ENCODE measurements around the gene COLEC12.

COLEC12 gene

DNA sequence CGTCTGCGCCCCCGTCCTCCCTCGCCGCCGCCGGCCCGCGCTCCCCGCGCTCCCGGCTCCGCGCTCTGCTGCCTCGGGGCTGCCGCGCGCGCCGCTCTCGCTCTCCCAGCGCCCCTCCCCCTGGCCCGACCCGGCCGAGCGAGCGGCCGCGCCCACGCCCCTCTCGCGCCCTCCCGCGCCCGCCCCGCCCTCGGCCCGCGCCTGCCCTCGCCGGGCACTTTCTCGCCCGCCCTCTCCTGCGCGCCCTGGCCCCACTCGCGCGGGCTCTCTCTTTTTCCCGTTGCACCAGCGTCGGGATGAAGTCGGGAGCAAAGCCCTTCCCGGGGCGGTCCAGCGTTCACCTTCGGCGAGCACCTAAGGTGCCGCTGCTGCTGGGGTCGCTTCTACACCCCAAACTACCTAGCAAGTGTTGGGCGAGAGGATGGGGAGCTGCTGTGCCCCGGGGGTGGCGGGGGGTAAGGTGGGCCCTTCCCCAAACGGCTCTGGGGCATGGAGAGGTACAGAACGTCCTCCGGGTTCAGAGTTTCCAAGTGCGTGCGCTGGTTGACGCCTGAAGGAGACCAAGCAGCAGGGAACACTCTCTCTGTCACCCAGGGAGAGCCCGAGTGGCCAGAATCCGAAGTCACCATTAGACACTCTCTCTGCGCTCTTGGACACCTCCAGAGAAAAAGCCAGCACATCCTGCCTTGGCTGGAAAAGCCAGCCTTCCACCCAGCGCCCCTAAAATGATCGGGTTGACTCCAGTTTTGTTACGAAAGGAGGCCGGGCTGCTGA lies at the start of gene COLEC12:
TSS of gene COLEC12 (minus strand) at position 70 of the 774 bp plus-strand sequence. CDS start 187 bp downstream, outside the sequence.
- in situ Hi-C loops (cut with MboI; ENCODE audit: low sequenced_read_pairs), result no loop called here

DNA sequence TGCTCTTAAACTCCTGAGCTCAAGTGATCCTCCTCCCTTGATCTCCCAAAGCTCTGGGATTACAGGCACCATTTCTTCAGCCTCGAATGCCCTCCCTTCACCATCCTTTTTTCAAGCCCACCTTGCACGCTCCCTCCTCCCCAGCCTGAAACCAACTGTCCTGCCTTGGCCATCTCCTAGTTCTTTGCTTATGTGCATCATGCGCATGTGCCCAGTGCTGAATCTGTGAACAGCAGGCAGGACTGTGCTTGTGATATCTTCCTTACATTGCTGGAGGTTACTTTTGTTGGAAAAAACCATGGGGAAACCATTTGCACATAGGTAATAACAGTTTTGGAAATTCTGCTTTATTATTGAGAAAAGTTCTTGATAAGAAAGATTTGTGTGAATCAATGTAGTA lies 49.5 kb upstream of the COLEC12 start:
- in situ Hi-C loops (cut with MboI; ENCODE audit: low sequenced_read_pairs), result no loop called here

DNA sequence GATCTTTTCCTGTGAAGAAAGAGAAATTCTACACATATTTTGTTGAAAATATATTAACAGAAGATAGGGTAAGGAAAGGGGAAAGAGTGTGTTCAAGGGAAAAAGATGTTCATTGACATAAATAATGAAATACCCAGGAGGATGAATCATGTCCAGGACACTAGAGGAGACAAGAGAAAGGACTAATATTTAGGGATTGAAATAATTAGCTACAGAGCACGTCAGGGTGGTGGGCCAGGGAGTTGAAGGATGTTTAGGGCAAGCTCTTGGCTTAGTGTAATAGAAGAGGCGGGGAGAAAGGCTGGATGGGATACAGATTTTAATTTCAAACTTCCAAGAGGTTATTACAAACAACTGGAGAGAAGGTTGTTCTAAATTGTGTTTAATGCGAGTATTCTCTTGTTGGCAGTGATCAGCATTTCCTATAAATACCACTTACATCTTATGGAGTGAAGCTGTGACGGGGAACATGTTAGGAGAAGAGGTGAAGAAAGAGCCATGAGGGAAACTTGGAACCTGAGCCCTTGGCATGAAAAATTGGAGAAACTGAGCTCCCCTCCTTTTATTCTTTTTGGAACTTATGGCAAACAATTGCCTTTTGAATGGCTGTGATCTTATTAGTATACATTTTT lies 43.1 kb upstream of the COLEC12 start:
- in situ Hi-C loops (cut with MboI; ENCODE audit: low sequenced_read_pairs), result no loop called here

DNA sequence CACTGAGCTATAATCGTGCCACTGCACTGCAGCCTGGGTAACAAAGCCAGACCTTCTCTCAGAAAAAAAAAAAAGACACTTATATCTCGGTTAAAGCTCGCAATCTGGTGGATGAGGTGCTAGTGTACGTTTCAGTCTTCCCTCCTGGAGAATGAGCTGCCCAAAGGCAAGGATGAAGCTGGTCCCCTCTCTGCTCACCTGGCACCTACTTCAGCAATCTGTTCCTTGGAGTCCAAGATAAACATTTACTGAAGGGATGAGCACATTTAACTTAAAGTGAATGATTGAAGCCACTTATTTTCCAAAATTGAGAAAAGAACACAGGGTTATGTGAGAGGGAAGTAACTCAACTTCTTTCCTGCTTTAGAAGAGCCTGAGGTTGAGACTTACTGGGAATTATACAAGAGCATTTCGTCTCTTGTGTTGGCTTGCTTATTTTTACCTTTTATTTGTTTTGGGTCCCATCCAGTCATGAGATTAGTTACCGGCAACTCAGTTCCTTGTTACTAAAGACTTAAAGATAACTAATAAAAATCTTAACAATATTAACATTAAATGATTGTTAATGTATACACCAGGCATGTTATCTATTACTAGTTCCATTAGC lies 33.6 kb upstream of the COLEC12 start:
- in situ Hi-C loops (cut with MboI; ENCODE audit: low sequenced_read_pairs), result no loop called here

GRCh38 chr18:532632-533031 lies 32.1 kb upstream of the COLEC12 start:
- in situ Hi-C loops (cut with MboI; ENCODE audit: low sequenced_read_pairs), result no loop called here

- in situ Hi-C loops (cut with MboI; ENCODE audit: low sequenced_read_pairs), result no loop called here
These were observed 31.5 kb upstream of the COLEC12 start for GRCh38 chr18:532018-532417.

DNA sequence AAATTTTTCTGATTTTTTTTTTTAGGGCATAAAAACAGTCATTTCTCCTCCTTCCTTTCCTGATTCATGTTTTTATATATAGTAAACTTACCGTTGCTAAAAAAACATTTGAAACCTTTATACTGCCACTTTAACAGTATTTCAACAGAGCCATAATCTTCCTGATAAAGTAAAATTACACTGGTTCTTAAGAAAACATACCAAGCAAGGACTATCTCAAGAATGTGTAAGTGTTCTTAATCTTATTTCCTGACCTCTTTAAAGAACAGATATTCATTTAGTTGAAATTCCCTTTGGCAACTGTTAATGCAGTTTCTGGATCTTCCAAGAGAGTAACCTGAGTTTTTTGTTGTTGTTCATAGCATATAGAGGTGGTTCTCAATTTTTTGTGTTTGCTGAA lies 26.6 kb upstream of the COLEC12 start:
- in situ Hi-C loops (cut with MboI; ENCODE audit: low sequenced_read_pairs), result no loop called here

- in situ Hi-C loops (cut with MboI; ENCODE audit: low sequenced_read_pairs), result no loop called here
These were observed 26.2 kb upstream of the COLEC12 start for GRCh38 chr18:526681-527080.

- in situ Hi-C loops (cut with MboI; ENCODE audit: low sequenced_read_pairs), result no loop called here
These were observed 24.7 kb upstream of the COLEC12 start for GRCh38 chr18:525036-525797.

- in situ Hi-C loops (cut with MboI; ENCODE audit: low sequenced_read_pairs), result no loop called here
These were observed 24.0 kb upstream of the COLEC12 start for GRCh38 chr18:524466-524865.

DNA sequence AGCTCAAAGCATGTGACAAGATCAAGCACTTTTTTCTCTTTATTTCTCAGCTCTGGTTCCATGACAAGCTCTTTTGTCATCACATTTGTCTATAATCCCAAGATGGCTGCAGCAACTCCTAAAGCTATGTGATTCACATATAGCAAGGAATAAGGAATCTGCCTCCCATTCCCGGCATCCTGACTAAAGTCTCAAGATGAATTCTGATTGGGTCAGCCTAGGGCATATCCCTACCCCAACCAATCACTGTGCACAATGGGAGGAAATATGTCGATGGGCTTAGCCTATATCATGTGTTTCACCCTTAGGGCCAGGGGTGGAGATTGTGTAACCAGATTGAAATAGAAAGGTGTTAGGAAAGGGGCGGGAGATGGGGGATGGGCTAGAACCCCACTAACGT lies 23.1 kb upstream of the COLEC12 start:
- in situ Hi-C loops (cut with MboI; ENCODE audit: low sequenced_read_pairs), result no loop called here

- in situ Hi-C loops (cut with MboI; ENCODE audit: low sequenced_read_pairs), result no loop called here
These were observed 18.7 kb upstream of the COLEC12 start for GRCh38 chr18:519019-519879.

- in situ Hi-C loops (cut with MboI; ENCODE audit: low sequenced_read_pairs), result no loop called here
These were observed 17.6 kb upstream of the COLEC12 start for GRCh38 chr18:518081-518480.

DNA sequence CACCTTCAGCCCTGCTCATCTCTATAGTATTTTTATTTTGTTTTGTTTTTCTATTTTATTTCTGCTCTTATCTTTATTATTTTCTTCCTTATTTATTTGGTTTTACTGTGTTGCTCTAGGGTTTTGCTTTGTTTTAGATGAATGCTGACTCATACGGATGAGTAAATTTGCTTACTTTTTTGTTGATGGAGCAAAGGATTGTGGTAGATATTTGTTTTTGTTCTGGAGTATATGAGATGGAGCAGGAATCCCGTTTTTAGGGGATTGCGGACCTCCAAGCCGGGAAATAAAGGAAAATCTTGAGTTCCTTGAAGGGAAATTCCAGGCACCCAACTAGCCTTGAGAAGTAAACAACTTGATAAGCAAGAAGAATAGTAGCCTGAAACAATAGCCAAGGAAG lies 15.3 kb upstream of the COLEC12 start:
- in situ Hi-C loops (cut with MboI; ENCODE audit: low sequenced_read_pairs), result no loop called here

DNA sequence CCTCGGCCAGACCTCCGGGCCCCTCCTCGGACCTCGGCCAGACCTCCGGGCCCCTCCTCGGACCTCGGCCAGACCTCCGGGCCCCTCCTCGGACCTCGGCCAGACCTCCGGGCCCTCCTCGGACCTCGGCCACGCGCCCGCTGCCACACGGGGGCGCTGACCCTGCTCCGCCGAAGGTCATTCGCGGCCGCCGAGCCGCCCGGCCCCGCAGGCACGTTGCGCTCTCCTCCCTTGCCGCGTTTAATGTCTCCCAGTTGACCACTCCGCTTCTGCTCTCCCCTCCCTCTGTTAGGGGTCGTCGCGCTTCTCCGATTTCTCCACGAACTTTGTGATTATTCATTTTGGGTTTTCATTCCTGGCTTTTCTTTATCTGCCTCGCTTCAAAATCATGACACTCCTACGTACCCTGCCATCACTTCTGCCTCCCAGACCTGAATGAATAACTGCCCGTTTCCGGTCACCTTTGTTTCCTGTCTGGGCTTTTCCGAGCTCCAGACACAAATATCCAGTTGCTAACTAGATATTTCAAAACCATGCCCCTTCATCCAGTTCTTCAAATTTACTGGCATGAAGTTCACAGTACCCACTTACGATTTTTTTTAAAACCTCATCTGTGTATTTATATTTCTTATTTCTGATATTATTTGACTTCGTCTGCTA lies 14.8 kb upstream of the COLEC12 start:
- in situ Hi-C loops (cut with MboI; ENCODE audit: low sequenced_read_pairs), result no loop called here

DNA sequence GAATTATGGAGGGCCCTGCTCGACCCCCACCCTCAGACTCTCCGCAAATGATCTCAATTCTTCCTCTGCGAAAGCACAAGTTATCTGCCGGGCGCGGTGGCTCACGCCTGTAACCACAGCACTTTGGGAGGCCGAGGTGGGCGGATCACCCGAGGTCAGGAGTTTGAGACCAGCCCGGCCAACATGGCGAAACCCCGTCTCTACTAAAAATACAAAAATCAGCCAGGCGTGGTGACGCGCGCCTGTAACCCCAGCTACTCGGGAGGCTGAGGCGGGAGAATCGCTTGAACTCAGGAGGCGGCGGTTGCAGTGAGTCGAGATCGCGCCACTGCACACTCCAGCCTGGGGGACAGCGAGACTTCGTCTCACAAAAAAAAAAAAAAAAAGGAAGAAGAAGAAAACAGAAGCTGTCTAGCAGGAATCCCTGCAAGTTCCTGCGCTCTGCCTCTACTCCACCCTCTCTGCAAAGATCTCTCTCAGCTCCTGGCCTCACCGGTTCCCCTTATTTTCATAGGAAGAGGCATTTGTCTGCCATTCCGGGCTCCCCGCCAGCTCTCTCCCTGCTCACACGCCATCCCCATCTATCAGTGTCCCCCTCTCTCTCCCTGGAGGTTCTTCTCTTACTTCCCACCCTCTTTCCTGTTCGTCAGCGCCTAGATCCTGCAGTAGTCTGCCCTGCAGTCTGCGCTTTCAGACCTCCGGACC lies 13.5 kb upstream of the COLEC12 start:
- in situ Hi-C loops (cut with MboI; ENCODE audit: low sequenced_read_pairs), result no loop called here

- in situ Hi-C loops (cut with MboI; ENCODE audit: low sequenced_read_pairs), result no loop called here
These were observed 12.5 kb upstream of the COLEC12 start for GRCh38 chr18:512957-513356.

- in situ Hi-C loops (cut with MboI; ENCODE audit: low sequenced_read_pairs), result no loop called here
These were observed 8.3 kb upstream of the COLEC12 start for GRCh38 chr18:508835-509234.

DNA sequence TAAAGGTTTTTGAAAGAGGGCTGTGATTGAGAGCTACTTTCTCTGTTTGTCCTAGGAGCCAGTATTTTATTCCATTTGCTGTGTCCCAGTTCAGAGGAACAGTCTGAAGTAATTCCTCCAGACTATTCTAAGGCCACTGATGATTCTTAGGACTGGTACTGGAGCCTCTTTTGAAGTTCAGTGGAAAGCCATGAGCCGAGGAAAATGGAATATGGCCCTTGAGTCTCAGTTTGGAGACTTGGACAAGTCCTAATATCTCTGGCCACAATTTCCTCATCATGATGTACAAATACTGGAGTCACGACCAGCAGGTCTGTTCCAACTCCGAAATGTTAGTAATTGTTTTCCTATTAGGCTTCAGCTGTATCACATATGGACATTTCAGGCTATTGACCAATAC lies 7.1 kb upstream of the COLEC12 start:
- in situ Hi-C loops (cut with MboI; ENCODE audit: low sequenced_read_pairs), result no loop called here
